Neutrophil (primary cell): ENCODE measurements around the gene ATF5.
A peak's percentile ranks its signal among the peaks of the same experiment; 100 is the strongest.

Experiments
- H3K27ac ChIP-seq: fragments of 200-600 bp; sonication (generic); 2 replicates; pipeline ENCODE4 v1.5.1; 2016; ENCODE audit warnings: mild to moderate bottlenecking, moderate library complexity
- H3K27me3 ChIP-seq: fragments of 200-600 bp; sonication (generic); 2 replicates; pipeline ENCODE4 v1.6.0; 2016; ENCODE audit warnings: mild to moderate bottlenecking
- H3K36me3 ChIP-seq: fragments of 200-600 bp; sonication (generic); 2 replicates; pipeline ENCODE4 v1.5.1; 2017
- H3K4me1 ChIP-seq, 2 experiments: fragments of 200-600 bp in 1 of 2; sonication (generic) in 1 of 2; 1 replicate in 1 of 2; 2 replicates in 1 of 2; pipeline versions ENCODE4 v1.5.1 to v1.6.1; 2013 to 2016; ENCODE audit warnings: low read depth in 1 of 2, low read length in 1 of 2, mild to moderate bottlenecking in 1 of 2, moderate library complexity in 1 of 2; ENCODE audit not compliant: control insufficient read depth in 1 of 2, insufficient read depth in 1 of 2
- H3K4me3 ChIP-seq, 2 experiments: fragments of 200-600 bp in 1 of 2; sonication (generic) in 1 of 2; 1 replicate in 1 of 2; 2 replicates in 1 of 2; pipeline ENCODE4 v1.5.1; 2013 to 2016; ENCODE audit warnings: low read depth in 1 of 2, low read length in 1 of 2, mild to moderate bottlenecking in 1 of 2, moderate library complexity in 1 of 2
- H3K9me3 ChIP-seq: fragments of 200-600 bp; sonication (generic); 2 replicates; pipeline ENCODE4 v1.5.1; 2016
- CTCF ChIP-seq: fragments of 200-600 bp; sonication (generic); IDR thresholded peaks from 2 replicates; pipeline ENCODE4 v1.5.1; 2016; ENCODE audit warnings: antibody characterized with exemption

The ATF5 gene

GRCh38 chr19:49916839-49917733 lies 11.9 kb upstream of the ATF5 start:
- Histone ChIP-seq H3K4me3 (no peak overlapping the region), H3K36me3 (peaks cover 36% of the 10 kb centered on the region), H3K27ac (peak overlapping the region; percentile 70), H3K9me3 (no peaks in the 10 kb centered on the region), H3K27me3 (no peaks in the 10 kb centered on the region), H3K4me1 (peaks cover 17 to 18% of the 10 kb centered on the region in 2 experiments)
- TF ChIP-seq CTCF: no peak

- no peaks in the 10 kb centered on the region for H3K27me3 ChIP-seq
- TF ChIP-seq CTCF: no peak
- H3K36me3 ChIP-seq: peaks cover 38% of the 10 kb centered on the region
- H3K27ac ChIP-seq: peak overlapping the region; percentile 70
- no peak overlapping the region for H3K4me3 ChIP-seq
- no peaks in the 10 kb centered on the region for H3K9me3 ChIP-seq
- peaks cover 17 to 18% of the 10 kb centered on the region in 2 experiments for H3K4me1 ChIP-seq
These were observed 10.9 kb upstream of the ATF5 start for GRCh38 chr19:49918089-49918488.

- H3K27me3 ChIP-seq: no peaks in the 10 kb centered on the region
- H3K36me3 ChIP-seq: peaks cover 42% of the 10 kb centered on the region
- H3K27ac ChIP-seq: no peak overlapping the region
- H3K9me3 ChIP-seq: no peaks in the 10 kb centered on the region
- H3K4me3 ChIP-seq: no peak overlapping the region
- H3K4me1 ChIP-seq: peaks cover 17 to 18% of the 10 kb centered on the region in 2 experiments
- TF ChIP-seq CTCF: no peak
These were observed 8.2 kb upstream of the ATF5 start for GRCh38 chr19:49920624-49921363.

- Histone ChIP-seq H3K4me1 (peaks cover 11 to 14% of the 10 kb centered on the region in 2 experiments), H3K27ac (no peak overlapping the region), H3K36me3 (peaks cover 42% of the 10 kb centered on the region), H3K9me3 (no peaks in the 10 kb centered on the region), H3K4me3 (no peak overlapping the region), H3K27me3 (no peaks in the 10 kb centered on the region)
- no peak for TF ChIP-seq CTCF
These were observed 6.9 kb upstream of the ATF5 start for GRCh38 chr19:49921871-49922795.
